DMS53 treated with DMSO at 0.1 percent for 48 hours (cell line): ENCODE data around the gene GINS3.
"Not testable (repeated sequence)": the region's sequence is repeated elsewhere in the genome, so short reads cannot be mapped to it uniquely, and the experiment has no call there.

Source experiments
- DNase-seq: peaks from one replicate; lab custom pipeline; 2025; ENCODE audit not compliant: unreplicated experiment; lab: John Stamatoyannopoulos, UW

GINS3 gene

DNA sequence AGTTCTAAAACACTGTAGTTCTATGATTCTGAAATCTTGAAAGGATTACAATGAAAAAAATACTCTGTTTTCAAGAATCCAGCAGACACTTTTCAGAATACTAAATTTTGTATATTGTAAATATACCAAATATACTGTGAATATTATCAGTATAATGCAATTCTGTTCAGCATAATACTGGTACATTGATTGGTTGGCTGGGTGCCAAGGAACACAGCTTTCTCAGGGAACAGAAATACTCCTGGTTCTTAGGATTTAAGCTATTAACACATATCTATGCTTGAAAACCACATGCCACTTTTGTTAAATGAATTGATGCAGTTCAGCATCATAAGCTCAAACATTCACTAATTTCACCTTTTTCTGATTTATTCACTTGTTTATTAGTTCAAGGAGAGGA lies 2.5 kb upstream of the GINS3 start:
- no peak for DNase-seq

DNA sequence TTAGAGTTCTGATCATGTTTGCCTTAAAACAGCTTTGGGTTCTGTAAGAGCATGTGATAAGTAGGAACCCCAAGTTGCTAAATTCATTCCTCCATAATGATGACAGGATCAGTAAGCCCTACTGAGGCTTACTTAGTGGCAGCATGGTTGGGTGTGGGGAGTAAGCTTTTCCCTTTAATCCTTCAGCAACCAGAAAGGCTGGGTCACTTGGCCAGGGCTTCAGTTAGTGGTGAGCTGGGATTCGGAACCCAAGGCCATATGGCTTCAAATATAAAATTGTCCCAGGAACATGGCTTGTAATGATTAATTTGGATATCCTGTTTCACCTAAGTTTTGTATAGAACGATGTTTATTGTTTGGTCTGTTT lies 850 bp downstream of the GINS3 start:
- no peak for DNase-seq

DNA sequence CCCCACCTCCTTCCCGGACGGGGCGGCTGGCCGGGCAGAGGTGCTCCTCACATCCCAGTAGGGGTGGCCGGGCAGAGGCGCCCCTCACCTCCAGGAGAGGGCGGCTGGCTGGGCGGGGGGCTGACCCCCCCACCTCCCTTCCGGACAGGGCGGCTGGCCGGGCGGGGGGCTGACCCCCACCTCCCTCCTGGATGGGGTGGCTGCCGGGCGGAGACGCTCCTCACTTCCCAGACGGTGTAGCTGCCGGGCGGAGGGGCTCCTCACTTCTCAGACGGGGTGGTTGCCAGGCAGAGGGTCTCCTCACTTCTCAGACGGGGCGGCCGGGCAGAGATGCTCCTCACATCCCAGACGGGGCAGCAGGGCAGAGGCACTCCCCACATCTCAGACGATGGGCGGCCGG lies 4.6 kb downstream of the GINS3 start:
- not testable (repeated sequence) for DNase-seq

DNA sequence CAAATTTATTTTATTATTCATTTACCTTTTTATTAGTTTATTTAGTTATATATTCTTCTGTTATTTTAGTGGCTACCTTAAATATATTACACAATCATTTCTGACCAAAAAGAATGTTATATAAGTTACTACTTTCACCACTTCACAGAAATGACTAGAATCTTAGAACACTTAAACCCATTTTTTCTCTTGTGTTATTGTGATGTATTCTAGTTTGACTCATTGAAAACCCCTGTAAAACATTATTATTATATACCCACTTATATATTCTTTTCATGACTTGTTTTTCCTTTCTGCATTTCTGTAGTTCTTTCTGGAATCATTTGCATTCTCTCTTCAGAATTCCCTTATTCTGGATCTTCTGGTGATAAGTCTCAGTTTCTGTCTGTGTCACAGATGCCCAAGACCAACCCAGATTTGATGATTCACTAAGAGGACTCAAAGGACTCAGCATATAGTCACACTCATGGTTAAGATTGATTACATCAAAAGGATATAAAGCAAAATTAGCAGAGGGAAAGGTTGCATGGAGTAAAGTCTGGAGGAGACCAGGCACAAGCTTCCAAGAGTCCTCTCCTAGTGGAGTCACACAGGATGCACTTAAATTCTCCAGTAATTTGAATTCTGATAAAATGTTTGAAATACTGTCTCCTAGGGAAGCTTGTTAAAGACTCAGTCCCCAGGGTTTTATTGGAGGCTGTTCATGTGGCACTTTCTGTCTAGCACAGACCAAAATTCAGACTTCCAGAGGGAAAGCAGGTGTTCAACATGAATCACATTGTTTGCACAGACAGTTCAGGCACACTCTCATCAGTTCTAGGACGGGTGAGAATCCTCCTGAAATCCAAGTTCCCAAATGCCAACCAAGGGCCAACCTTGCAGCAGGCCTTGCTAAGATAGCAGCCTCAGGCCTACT lies 7.7 kb downstream of the GINS3 start:
- DNase-seq, result peak; percentile 71

DNA sequence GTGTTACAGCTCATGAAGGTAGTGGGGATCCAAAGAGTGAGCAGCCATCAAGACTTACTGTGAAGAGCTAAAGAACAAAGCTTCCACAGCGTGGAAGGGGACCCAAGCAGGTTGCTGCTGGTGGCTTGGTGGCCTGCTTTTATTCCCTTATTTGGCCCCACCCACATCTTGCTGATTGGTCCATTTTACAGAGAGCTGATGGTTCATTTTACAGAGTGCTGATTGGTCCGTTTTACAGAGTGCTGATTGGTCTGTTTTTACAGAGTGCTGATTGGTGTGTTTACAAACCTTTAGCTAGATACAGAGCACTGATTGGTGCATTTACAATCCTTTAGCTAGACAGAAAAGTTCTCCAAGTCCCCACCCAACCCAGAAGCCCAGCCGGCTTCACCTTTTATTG lies 9.0 kb downstream of the GINS3 start:
- not testable (repeated sequence) for DNase-seq

DNA sequence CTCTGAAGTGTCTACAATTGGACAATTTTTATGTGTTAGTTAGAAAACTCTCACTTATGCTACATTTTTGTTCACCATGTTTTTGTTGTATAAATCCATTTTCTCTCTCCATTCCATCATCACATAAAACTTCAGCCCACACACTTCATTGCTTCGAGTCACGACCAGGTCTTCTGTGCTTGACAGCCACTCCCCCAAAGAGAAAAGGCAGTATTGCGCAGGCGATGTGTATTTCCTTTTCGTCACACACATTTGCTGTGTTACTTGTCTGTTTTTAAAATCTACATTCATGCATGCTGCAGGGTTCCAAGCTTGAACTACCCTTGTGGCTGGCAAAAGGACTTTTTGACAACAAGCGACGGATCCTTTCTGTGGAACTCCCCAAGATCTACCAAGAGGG lies 10.5 kb downstream of the GINS3 start:
- DNase-seq, result no peak

DNA sequence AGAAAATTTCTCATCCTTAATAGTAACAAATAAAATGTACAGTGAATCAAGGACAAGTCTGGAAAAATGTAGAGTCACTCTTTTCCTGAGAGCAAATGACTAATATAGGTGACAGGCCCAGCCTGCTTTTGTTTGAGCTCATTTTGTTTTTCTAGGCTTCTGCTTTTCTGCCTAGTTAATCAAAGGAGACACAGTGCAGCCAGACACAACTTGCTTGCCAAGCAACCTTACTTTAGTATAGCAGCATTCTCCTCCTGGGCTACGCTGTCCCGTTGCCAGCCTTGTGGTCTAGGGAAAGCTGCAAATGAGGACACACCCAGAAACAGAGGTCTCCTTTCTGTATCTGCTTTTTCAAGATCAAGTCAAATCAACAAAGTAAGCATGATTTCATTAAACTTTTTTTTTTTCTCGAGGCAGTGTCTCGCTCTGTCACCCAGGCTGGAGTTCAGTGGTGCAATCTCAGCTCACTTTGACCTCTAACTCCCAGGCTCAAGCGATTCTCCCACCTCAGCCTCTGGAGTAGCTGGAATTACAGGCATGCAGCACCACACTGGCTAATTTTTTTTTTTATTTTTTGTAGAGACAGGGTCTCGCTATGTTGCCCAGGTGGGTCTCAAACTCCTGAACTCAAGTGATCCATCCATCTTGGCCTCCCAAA lies 17.2 kb downstream of the GINS3 start:
- no peak for DNase-seq

DNA sequence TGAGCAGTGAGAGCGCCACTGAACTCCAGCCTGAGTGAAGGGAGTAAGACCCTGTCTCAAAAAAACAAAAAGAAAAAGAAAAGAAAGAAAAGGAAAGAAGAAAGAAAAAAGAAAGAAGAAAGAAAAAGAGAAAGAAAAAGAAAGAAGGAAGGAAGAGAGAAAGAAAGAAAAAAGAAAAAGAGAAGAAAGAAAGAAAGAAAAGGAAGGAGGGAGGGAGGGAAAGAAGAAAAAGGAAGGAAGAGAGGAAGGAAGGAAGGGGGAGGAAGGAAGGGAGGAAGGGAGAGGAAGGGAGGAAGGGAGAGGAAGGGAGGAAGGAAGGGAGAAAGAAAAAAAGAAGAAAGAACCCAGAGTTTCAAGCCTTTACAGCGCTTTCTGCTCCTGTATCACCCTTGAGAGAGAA lies 19.1 kb downstream of the GINS3 start:
- no peak for DNase-seq

DNA sequence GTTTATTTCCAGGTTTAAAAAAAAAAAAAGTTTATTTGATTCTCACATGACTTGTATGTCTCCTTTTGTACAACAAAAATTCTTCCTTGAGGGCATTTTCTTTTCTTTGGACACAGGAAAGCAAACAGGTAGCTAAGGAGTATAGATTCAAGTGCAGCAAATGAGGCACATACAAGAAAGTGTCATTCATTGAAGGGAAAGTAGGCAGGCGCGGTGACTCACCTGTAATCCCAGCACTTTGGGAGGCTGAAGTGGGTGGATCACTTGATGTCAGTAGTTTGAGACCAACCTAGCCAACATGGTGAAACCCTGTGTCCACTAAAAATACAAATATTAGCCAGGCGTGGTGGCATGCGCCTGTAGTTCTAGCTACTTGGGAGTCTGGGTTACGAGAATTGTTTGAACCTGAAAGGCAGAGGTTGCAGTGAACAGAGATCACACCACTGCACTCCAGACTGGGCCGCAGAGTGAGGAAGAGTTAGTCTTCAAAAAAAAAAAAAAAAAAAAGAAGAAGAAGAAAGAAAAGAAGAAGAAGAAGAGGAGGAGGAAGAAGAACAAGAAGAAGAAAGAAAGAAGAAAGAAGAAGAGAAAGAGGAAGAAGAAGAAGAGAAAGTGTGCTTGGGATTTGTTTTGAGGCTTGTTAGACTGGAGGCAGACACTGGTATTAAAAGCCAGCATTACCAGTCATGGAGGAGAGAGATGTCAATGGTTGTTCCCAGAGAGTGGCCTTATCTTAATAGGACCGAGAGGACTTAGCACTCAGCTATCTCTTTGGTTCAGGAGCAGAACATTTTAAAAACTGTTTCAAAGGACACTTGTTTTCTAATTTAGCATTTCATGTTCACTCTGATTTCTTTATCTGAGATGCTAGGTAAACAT lies 19.7 kb downstream of the GINS3 start:
- no peak for DNase-seq

DNA sequence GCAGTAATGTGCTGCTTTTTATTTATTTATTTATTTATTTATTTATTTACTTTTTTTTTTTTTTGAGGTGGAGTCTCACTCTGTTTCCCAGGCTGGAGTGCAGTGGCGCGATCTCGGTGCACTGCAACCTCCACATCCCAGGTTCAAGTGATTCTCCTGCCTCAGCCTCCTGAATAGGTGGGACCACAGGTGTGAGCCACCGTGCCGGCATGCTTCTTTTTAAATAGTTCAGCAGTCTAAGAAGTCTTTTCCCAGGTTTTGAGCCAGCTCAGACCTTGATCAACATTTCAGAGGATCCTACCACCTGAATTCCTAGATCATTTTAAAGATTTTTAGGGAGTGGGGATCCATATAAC lies 20.3 kb downstream of the GINS3 start:
- DNase-seq, result not testable (repeated sequence)

DNA sequence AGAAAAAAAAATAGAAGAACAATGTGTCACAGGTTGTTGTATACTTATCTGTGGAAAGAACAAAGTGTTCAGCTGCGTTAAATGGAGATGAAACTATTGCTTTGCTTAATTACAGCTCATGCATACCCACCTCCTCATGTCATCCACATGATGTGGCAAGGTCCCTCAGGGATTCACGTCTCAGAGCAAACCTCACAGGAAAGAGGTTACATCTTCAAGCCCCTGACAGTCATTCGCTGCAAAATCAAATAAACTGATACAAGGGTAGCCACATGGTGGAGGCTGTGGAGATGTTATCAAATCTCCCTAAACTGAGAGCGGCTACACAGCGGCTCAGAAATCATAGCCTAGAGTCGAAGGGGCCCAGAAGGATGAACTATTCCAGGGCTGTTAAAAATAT lies 21.1 kb downstream of the GINS3 start:
- no peak for DNase-seq

DNA sequence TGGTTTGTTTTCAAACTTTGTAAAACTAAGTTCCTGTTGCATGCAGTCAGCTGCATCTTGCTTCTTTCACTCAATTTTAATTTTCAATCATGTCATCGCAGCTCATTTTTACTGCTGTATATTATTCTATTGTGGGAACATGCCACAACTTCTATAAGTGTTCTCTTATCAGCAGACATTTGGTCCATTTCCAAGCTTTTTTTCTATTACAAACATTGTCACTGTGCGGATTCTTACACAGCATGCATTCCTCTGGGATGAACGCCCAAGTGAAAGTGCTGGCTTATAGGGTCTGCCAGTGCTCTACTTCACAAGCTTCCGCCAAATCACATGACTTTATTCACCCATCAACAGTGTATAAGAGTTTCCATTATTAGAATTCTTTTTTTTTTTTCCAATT lies 22.7 kb downstream of the GINS3 start:
- DNase-seq, result no peak

DNA sequence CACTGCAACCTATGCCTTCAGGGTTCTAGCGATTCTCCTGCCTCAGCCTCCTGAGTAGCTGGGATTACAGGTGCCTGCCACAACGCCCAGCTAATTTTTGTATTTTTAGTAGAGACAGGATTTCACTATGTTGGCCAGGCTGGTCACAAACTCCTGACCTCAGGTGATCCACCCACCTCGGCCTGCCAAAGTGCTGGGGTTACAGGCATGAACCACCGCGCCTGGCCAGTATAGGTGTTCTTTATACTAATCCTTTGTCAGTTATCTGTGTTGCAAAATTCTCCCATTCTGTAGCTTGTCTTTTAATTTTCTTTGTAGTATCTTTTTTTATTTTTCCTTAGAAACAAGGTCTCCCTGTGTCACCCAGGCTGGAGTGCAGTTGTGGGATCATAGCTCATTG lies 23.7 kb downstream of the GINS3 start:
- not testable (repeated sequence) for DNase-seq

DNA sequence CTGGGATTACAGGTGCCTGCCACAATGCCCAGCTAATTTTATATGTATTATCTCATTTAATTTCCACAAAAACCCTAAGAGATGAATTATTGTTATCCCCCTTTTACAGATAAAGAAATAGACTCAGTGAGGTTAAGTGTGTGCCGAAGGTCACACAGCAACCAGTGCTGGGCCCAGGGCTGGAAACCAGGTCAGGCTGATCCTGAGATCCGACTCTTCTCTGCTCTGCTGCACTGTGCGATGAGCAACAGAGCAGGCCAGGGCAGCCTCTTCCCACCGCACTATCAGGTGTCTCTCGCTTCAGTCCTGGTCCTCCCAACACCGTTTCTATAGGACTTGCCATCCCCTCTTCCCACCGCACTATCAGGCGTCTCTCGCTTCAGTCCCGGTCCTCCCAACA lies 24.8 kb downstream of the GINS3 start:
- no peak for DNase-seq

DNA sequence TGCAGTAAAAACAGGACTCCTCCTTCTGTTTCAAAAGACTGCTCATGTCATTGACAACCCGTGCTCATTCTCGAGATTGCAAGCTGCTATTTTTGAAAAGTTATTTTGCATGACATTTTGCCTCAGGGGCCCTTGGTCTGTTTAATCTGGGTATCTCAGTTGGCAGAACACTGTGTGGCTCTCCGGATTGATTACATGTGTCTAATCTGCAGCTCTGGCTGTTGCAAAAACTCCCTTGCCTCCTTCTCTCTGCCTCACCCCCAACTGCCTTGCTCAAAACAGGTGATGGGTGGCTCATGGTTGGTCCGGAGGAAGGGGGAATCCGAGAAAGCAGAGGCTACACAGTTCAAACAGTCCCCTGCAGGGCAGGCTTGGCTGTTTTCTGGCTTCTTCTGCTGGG lies 25.3 kb downstream of the GINS3 start:
- DNase-seq, result no peak

DNA sequence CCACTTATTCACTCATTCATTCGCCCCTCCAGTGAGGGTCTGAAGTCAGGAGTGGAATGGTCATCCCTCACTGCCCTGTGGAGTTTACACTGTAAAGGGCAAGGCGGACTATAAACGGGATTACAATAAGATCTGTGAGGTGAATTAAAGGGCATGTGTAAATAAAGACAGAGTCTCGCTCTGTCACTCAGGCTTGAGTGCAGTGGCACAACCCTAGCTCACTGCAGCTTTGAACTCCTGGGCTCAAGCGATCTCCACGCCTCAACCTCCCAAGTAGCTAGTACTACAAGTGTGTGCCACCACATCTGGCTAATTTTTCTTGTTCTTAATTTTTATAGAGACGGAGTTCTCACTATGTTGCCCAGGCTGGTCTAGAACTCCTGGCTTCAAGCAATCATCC lies 25.8 kb downstream of the GINS3 start:
- no peak for DNase-seq

DNA sequence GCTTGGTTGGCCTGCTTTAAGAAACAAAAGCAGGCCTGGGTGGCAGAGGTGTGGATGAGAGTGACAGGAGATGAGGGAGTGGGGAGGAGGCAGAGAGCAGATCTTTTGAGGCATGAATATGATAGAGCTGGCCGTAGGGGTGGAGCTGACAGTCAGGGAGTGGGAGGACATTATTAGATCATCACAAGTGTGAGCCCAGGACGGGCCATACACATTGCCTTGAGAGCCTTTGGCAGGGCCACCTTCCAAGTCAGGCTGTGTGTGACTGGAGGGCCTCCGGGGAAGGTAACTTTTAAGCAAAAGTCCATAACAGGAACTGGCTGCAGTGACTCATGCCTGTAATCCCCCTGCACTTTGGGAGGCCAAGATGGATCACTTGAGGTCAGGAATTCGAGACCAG lies 26.3 kb downstream of the GINS3 start:
- DNase-seq, result no peak

DNA sequence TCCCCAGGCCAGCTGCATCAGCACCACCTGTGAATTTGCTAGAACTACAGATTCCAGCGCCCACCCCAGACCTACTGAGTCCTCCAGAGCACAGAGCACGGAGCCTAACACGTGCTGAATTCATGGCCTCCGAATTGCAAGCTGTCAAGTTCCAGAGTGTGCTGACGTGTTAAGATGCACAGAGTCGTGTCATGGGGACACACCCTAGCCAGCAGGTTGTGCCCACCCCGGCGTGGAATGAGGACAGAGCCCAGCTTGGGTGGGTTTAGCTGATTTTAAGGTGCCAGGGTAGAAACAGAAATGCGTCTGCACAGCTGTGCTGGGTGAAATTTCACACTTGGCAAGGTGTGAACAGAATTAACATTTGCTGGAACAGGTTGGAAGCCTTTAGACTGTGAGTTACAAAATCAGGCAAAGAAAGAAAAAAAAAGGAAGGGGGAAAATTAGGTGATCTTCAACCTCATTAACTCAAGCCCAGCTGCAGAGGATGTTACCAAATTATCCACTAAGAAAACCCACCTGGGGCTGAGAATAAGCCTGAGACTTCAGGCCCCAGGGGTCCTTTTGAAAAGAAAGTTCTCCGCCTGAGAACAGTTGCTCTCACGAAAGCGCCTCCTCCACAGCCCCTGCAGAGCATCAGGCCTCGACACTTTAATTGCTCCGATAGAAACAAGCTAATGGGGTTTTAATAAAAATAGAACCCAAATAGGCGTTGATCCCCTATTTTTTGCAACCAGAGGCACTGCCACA lies 27.1 kb downstream of the GINS3 start:
- DNase-seq, result no peak

DNA sequence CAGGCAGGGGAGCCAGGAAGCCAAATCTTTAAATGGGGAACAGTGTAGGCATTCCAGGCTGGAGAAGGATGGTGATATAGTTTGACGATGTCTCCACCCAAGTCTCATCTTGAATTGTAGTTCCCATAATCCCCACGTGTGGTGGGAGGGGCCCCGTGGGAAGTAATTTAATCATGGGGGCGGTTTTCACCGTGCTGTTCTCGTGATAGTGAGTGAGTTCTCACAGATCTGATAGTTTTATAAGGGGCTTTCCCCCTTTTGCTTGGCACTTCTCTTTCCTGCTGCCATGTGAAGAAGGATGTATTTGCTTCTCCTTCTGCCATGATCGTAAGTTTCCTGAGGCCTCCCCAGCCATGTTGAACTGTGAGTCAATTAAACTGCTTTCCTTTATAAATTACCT lies 28.8 kb downstream of the GINS3 start:
- DNase-seq, result no peak

DNA sequence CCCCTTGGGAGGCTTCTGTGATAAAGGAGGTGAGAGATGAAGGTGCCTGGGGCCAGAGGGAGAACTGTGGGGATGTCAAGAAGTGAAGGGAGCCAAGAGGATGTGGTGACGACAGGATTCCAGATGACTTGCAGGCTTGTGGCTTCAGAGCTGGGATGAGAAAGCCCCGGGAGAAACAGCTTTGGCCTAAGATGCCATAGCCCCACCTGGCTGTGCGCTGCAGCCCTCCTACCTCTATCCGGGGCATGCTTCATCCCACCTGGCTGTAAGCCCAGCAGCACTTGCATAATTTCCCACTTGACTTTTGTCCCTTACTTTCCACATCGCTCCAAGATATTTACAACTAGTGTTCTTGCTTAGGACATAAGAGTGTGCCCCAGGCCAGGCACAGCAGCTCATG lies 29.3 kb downstream of the GINS3 start:
- no peak for DNase-seq

DNA sequence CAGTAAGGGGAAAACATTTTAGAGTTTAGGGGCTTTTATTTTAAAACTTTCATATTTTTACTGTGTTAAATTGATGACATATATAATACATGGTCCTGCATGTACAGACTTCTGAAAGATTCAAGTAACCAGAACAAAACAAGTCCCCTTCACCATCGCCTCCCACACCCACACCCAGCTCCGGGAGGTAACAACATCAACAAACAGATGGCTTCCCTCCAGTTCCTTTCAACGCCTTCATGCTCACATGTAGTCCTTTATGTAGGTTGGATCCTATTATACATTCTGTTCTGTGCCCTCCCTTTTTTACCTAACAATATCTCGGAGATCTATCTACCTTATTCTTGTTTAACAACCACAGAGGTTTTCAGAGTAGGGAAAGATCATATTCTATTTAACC lies 30.5 kb downstream of the GINS3 start:
- no peak for DNase-seq
